DMS79 treated with DMSO at 0.1 percent for 48 hours (cell line): ENCODE results near the gene BEST4.
"Not testable (repeated sequence)": the region's sequence is repeated elsewhere in the genome, so short reads cannot be mapped to it uniquely, and the experiment has no call there.

Experiments used
- DNase-seq: peaks from one replicate; lab custom pipeline; 2025; lab: John Stamatoyannopoulos, UW

Gene BEST4

DNA sequence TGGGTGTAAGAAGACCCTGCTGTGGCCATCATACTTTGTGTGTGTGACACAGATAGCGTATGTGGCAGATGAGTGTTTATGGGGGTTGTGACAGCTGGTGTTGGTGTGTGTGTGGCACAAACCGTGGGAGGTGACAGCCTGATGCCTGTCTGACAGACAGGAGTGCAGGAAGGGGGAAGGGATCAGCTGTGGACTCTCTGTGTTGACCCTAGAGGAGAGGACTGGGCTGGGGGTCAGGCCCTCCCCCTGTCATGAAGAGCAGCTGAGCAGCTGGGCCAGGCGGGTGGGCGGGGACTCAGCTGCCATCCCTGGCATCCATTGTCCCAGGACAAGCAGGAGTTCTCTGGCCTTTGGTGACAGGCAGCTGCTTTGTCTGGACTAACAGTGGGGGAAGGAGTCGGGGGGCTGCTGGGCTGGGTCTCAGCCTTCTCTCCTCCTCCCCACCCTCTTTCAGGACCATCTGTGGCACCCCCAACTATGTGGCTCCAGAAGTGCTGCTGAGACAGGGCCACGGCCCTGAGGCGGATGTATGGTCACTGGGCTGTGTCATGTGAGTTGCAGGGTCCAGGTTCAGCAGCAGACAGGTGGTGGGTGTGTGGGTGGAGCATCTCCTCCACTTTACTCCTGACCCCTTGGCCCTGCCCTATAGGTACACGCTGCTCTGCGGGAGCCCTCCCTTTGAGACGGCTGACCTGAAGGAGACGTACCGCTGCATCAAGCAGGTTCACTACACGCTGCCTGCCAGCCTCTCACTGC lies 14.5 kb upstream of the BEST4 start:
- no peak for DNase-seq

DNA sequence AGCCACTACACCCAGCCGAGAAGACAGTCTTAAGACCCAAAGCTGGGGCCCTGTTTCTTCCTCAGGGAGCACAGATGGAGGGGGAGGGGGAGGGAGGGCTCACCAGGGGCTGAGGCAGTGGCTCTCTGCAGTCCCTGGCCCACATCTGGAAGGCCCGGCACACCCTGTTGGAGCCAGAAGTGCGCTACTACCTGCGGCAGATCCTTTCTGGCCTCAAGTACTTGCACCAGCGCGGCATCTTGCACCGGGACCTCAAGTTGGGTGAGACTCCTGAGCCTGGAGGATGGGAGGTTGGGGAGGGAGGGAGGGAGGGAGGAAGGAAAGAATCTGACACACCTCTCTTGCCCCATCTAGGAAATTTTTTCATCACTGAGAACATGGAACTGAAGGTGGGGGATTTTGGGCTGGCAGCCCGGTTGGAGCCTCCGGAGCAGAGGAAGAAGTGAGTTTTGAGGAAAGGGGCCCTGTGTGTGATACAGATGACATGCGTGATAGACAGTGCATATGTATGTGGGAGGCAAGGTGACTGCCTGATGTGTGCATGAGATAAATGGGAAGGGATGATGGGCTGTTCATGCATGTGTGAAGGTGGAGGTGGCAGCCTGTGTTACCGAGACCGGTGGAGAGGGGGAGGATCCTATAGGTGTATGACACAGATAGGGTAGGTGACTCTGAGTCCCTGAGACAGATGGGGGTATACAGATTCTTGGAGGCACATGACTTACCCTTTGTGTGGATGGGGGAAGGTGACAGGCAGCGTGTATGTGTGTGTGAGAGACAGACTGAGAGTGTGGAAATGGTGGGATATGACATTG lies 13.7 kb upstream of the BEST4 start:
- no peak for DNase-seq

DNA sequence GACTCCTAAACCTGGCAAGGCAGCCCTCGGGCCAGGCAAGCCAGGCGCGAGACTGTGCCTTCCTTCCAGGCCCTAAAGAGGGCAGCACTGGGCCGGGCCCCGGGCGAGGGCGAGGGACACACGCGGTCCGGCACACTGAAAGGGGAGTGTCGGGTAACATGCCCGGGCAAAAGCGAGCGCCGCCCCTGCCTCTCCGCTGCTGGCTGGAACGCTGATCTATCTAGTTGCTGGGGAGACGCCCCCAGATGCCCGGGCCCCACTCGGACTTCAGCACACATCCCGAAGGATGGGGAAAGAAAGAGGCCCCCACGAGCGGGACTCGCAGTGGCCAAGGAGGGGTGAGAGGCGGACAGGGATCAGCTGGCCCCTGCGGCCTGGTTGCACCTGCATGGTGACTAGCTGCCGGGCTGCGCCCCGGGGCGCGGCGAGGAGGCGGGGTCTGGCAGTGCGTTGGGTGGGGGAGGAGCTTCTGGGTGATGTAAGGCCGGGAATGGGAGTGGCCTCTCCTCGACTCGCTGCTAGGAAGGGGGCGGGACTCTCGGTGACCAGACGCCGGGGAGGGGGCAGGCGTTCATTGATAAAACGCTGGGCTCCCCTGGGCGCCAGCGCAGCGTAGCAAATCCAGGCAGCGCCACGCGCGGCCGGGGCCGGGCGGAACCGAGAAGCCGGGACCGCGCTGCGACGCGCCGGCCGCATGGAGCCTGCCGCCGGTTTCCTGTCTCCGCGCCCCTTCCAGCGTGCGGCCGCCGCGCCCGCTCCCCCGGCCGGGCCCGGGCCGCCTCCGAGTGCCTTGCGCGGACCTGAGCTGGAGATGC lies 12.0 kb upstream of the BEST4 start, which contains the start of gene PLK3:
Gene PLK3 (plus strand): TSS at position 608 of the 815 bp plus-strand sequence. CDS start 87 bp downstream, at position 695.
- DNase-seq: peak; percentile 96

DNA sequence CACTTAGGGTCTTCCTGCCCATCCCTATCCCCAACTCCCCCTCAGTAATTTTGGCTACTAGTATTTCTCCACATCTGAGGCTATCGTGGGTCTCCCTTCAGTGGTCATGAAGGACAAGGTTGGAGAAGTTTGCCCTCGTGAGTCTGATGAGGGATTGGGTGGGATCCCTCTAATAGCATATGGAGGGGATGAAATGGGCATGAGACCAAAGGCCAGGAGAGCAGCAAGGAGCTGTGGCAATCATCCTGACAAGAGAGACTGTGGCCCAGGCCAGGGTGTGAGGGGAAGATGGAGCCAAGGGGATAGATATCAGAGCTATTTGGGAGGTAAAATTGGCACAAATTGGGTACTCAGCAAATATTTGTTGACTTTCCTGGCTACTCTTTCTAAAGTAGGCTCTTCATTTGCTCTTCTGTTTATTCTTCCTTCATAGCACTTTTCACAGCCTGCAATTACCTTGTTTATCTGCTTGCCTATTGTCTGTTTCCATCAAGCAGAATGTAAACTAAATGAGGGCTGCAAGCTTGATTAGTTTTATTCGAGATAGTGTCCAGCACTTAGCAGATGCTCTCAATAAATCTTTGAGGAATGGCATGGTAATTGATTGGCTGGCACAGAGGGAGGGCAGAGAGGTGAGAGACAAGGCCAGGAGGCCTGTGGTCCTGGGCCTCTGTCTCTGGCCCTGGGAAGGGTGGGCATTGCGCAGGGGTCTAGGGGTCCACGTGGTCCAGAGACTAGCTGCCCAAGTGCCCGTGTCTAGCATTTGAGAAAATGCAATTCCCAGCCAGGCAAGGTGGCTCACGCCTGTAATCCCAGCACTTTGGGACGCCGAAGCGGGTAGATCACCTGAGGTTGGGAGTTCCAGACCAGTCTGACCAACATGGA lies 10.8 kb upstream of the BEST4 start:
- peak; percentile 68 for DNase-seq

DNA sequence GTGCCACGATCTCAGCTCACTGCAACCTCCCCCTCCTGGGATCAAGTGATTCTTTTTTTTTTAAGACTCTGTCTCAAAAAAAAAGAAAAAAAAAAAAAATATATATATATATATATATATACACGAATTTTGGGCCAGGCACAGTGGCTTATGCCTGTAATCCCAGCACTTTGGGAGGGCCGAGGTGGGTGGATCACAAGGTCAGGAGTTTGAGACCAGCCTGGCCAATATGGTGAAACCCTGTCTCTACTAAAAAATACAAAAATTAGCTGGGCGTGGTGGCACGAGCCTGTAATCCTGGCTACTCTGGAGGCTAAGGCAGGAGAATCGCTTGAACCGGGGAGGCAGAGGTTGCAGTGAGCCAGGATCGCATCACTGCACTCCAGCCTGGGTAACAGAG lies 9.9 kb upstream of the BEST4 start:
- not testable (repeated sequence) for DNase-seq

DNA sequence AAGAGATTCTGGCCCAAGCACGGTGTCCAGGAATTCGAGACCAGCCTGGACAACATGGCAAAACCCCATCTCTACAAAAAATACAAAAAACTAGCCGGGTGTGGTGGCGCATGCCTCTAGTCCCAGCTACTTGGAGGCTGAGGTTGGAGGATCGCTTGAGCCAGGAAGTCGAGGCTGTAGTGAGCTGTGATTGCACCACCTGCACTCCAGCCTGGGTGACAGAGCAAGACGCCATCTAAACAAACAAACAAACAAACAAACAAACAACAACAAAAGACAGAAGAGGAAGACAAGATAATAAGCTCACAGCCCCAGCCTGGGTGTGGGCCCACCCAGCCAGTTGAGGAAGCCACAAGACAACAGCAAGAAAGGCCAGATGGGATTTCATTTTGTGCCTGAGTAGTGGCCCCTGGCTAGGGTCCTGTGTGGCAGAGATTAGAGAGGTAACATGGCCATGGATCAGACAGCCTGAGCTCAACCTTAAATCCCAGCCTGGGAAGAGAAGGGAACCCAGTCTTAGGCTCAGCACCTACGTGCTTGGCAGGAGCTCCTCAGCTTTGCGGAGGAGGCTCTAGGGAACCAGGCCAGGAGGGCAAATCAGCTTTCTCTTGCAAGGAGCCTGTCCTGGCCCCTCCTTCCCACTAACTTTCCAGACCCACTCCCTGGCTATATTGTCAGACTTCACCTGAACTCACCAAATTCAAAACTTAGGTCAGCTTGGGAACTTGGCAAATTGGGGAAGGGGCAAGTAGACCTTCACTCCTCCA lies 4.9 kb upstream of the BEST4 start:
- DNase-seq: no peak

DNA sequence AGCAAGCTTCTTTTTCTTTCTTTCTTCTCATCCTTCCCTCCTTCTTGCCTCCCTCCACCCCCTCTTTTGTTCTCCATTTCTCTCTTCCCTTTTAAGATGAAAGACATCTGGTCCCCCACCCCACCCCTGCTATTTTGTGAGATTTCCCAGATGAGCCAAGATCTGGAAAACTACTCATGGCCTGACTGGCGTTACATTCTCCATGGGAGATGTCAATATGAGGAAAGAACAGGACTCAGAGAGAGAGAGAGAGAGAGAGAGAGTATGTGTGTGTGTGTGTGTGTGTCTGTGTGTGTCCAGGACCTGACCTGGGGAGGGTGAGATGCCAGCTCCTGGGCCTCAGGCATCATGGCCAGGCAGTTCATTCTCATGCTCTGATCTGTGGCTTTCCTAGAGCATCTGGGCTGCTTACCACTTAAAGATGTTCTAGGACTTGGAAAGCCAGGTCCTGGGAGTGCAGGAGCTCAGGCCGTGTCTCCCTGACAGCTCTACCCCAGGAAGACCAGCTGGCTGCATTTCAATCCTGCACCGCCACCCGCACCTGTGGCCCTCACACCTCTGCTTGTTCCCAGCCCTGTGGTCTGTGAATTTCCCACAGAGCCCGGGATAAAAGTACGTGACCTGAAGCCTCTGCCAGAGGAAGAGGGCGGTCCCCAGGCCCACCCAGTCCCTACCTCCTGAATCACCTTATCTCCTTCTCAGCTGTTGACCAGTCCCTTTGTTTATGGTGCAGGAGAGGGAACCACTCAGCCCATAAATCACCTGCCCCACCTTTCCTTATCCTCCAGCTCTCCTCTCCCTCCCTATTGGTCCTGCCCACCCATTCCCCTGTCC lies 3.2 kb upstream of the BEST4 start:
- DNase-seq: no peak

DNA sequence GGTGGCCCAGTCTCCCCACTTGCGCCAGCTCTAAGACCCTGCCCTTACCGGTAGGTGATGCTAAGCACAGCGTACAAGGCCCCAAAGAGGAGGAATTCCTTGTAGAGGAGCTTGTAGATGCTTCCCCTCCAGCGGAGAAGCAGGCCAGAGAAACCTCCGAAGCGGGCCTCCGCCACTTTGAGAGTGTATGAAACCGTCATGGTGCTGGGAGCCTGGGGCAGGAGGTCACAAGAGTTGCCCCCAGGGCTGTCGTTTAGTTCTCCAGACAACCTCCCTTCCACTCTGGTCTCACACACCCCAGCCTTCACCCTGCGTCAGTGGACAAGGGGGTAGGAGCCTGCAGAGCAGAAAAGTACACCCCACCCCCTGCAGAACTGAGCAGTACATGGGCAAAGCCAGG lies 464 bp downstream of the BEST4 start:
- no peak for DNase-seq

DNA sequence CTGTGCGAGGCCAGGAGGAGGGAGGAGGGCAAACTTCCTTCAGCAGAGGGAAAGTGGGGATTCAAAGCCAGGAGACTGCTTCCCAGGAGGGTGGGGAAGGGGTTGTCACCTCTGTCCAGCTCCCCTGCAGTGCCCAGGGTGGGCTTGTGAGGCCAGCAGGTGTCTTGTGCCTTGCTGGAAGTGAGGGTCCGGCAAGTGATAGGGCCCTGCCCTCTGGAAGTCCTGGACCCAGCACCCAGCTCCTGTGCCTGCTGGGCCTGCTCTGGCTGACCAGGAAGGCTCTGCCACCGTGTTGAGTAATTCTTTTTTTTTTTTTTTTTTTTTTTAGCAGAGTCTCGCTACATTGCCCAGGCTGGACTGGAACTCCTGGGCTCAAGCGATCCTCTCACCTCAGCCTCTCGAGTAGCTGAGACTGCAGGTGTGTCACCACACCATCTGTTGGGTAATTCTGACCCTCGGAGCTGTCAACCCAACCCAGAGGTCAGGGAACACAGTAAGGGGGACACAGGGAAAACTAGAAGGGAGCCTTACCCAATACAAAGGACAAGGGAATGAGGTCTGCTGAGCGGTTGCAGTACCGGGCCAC lies 1.0 kb downstream of the BEST4 start:
- no peak for DNase-seq

DNA sequence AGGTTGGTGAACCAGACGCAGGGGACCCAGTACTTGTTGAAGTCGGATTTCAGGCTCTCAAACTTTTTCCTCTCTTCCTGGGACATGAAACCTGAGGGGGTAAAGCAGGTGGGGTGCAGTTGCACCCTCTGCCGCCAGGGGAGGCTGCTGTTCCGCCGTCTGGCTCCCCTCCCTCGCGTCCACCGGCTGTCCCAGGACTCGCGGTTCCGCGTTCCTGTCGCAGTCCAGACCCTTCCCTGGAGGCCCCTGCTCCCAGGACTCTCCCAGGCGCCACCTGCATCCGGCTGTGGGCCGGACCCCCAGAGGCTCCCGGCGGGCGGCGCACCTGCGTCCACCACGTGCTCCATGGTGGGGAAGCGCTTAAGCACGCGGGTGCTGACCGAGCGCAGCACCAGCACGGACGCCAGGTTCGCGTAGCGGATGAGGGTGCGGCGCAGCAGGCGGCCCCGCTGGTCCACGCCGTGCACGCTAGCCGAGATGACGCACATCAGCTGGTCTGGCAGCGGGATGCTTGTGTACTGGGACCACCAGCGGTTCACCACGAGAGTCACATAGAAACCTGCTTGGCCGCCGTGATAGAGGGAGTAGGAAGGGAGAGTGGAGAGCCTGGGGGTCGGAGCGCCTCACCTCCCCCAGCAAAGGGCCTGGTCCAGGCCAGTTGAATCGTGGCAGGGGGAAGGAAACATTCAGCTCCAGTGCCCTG lies 1.7 kb downstream of the BEST4 start:
- no peak for DNase-seq

DNA sequence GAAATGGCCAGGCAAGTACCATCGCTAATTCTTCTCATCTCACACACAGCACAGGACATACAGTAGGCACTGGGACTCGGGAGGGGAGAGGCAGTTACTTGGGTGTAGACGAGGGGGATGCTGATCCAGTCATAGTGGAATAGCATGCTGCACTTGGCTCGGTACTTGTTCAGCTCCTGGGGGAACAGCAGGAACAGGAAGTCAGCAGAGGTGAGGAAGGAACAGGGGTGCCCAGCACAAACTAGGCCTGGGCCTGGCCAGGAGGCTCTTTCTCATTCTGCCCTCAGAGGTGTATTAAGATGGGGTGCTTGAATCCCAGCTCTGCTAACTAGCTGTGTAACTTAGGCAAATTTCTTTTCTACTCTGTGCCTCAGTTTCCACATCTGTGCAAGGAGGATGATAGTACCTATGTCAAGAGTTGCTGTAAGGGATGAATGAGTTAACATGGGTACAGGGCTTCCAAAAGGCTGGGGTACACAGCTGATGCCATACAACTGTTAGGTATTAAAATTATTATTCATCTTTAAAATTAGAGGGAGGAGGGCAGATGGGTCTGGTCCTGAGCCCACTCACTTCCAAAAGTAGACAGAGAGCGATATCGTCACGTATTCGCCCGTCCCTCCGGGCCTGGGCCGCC lies 2.4 kb downstream of the BEST4 start:
- DNase-seq: no peak

DNA sequence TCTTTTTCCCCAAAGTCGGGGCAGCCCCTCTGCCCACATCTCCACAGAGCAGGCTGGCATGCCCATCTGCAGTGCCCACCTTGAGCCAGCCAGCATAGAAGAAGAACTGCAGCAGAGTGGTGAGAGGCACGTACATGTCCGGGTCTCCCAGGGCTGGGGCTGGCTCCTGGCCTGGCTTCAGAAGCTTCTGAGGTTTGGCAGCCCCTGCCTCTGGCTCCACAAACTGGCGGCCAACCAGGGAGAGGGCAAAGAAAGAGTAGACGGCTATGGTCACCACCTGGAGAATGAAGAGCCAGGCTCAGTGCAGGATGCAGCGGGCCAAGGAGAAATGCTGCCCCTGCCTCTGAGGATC lies 3.0 kb downstream of the BEST4 start:
- DNase-seq: no peak

DNA sequence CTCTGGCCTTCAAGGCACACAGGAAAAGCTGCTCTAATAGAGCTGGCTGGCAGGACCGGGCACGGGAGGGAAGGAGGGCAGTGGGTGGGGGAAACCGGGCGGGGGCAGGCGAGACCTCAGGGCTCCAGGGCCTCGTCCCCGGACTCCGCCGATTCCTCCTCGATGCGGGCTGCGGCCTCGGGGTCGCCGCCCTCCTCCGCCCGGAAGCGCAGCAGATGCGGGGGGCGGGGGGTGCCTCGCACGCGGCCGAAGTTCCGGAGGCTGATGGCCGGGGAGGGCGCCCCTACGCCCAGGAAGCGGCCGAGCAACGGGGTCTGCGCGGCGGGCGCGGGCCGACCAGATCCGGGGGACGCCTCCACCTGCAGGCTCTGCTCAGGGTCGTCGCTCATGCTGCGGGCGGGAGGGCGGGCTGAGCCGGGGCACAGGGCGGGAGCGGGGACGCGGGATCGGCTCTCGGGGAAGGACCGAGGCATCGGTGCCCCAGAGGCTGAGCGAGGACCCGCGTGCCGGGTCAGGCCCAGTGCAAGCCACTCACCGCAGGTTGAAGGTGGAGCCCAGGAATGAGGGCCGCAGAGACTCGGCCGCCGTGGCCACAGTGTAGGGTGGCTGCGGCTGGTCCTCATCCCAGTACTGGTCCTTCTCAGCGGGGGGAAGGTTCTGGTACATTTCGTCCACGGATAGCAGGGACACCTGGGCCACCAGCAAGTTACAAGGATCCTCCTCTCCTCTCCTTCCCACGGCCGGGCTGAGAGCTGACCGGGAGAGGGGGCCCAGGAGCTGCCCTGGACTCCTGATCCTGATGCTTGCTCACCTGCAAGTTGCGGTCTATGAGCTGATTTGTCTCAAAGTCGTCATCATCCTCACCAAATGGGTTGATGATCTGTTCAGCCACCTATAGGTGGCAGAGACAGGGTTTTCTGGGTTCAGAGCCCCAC lies 3.6 kb downstream of the BEST4 start:
- peak; percentile 39 for DNase-seq

DNA sequence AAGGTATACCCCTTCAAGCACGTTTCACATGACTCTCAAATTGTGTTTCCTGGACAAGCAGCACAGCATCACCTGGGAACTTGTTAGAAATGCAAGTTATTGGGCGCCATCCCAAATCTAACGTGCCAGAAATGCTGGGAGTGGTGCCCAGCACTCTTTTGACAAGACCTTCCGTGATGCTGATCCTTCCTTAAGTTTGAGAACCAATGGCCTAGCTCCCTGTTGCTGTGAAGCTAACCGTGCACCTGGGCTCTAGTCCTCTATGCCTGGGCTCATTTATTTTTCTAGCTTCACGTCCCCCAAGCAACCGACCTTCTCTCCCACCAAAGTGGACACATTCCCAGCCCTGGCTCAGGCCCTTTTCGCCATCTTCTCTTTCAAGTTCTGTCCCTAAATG lies 4.3 kb downstream of the BEST4 start:
- DNase-seq: peak; percentile 31

DNA sequence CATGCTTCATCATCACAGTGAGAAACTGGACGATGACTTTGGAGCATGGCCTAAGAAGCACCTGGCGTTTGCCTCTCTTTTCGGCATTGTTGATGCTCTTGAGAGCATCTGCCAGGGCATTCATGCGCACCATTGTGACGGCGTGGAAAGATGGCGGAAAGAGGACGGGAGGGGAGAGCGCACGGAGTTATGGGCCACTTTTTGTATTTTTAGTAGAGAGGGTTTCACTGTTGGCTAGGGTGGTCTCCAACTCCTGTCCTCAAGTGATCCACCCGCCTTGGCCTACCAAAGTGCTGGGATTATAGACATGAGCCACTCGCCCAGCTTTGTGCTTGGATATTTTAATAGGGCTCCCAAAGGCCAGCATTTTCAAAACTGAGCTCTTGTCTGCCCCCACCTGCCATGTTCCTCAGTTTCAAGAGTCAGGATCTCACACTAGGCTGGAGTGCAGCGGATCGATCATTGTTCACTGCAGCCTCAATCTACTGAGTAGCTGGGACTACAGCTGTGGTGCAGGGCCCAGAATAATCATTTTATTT lies 7.3 kb downstream of the BEST4 start:
- DNase-seq: no peak

DNA sequence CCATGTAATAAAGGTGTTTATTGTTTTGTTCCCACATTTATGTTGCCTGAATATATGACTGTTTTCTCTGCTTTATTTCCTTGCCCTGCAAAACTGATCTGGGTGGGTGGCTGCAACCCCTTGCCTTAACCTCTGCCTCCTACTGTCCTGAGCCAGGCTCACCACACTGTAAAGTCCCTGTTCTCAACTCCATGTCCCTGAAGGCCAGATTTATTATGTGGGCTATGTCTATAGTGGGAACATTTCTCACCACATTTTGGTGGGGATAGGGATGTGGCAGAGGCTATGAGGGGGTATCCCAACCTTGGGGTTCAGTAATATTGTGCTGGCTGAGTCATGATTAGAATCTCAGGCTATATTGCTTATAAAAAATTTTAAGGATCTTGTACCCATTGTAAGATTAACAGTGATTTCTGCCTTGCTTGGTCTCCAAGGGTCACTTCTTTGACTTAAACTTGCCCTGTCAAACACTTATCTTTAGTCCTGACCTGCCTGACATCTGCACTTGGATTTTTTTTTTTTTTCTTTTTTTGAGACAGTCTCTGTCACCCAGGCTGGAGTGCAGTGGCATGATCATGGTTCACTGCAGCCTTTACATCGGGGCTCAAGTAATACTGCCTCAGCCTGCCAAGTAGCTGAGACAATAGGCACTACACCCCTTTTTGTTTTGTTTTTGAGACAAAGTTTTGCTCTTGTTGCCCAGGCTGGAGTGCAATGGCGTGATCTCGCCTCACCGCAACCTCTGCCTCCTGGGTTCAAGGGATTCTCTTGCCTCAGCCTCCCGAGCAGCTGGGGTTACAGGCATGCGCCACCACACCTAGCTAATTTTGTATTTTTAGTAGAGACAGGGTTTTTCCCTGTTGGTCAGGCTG lies 9.0 kb downstream of the BEST4 start:
- DNase-seq: no peak
